LNCaP clone FGC (cell line): ENCODE measurements around the gene COPS3.

Source experiments
- DNase-seq: peaks from one replicate; pipeline ENCODE4 v3.0.0-alpha.2; 2011; ENCODE audit warnings: low read depth
- H3K4me3 ChIP-seq: 2 replicates; pipeline ENCODE4 v1.5.1; 2011; ENCODE audit warnings: mild to moderate bottlenecking, low read depth, low read length, control low read depth
- CTCF ChIP-seq: IDR thresholded peaks from 2 replicates; pipeline ENCODE4 v1.5.1; 2012; ENCODE audit warnings: mild to moderate bottlenecking; ENCODE audit not compliant: control insufficient read depth, insufficient read depth; ENCODE audit errors: extremely low read depth

COPS3 gene

GRCh38 chr17:17280613-17281549 lies at the start of gene COPS3:
TSS of gene COPS3 (minus strand) at chr17:17281246. CDS start at chr17:17281186, 60 bp downstream.
- H3K4me3 ChIP-seq = peak within 1 kb of the TSS; percentile 99
- DNase-seq = peak; percentile 93
- TF ChIP-seq CTCF = no peak

GRCh38 chr17:17328251-17328650 lies 47.2 kb upstream of the COPS3 start:
- H3K4me3 ChIP-seq = no peak overlapping the region
- no peak for TF ChIP-seq CTCF
- no peak for DNase-seq

GRCh38 chr17:17326275-17326875 lies 45.3 kb upstream of the COPS3 start:
- no peak for TF ChIP-seq CTCF
- no peak for DNase-seq
- H3K4me3 ChIP-seq = no peak overlapping the region

- no peak for DNase-seq
- H3K4me3 ChIP-seq = no peak overlapping the region
- no peak for TF ChIP-seq CTCF
Measured at GRCh38 chr17:17325816-17326215, 44.8 kb upstream of the COPS3 start.

- H3K4me3 ChIP-seq = no peak overlapping the region
- no peak for TF ChIP-seq CTCF
- no peak for DNase-seq
Measured at GRCh38 chr17:17325228-17325627, 44.2 kb upstream of the COPS3 start.

- no peak for TF ChIP-seq CTCF
- no peak overlapping the region for H3K4me3 ChIP-seq
- DNase-seq = no peak
Measured at GRCh38 chr17:17324616-17325015, 43.6 kb upstream of the COPS3 start.
